Osteoblast (primary cell): ENCODE results near the gene PTBP1. TPM values are rescaled to one million over a fixed set of nuclear protein-coding genes. Genes with fewer than 3 reads are reported as not detected.

ENCODE experiments used
- DNase-seq: peaks from one replicate; pipeline ENCODE4 v3.0.0; 2011; ENCODE audit warnings: low spot score, mixed read lengths; ENCODE audit not compliant: insufficient read length; ENCODE audit errors: missing footprints
- H2AFZ ChIP-seq: 2 replicates; pipeline ENCODE4 v1.6.0; 2011; ENCODE audit warnings: mild to moderate bottlenecking, low read length
- H3K27ac ChIP-seq: 2 replicates; pipeline ENCODE4 v1.5.1; 2011; ENCODE audit warnings: mild to moderate bottlenecking, low read depth, low read length, moderate library complexity
- H3K27me3 ChIP-seq: 2 replicates; pipeline ENCODE4 v1.6.0; 2012; ENCODE audit warnings: mild to moderate bottlenecking, control low read depth, inconsistent platforms, low read length, moderate library complexity; ENCODE audit not compliant: insufficient read depth
- H3K36me3 ChIP-seq: 2 replicates; pipeline ENCODE4 v1.5.1; 2011; ENCODE audit warnings: mild to moderate bottlenecking, low read length, control low read depth, moderate library complexity; ENCODE audit not compliant: insufficient read depth
- H3K4me1 ChIP-seq: 2 replicates; pipeline ENCODE4 v1.5.1; 2011; ENCODE audit warnings: mild to moderate bottlenecking, low read length, control low read depth, moderate library complexity; ENCODE audit not compliant: insufficient read depth
- H3K4me2 ChIP-seq: 2 replicates; pipeline ENCODE4 v1.6.0; 2011; ENCODE audit warnings: mild to moderate bottlenecking, low read length; ENCODE audit not compliant: insufficient read depth
- H3K4me3 ChIP-seq: fragments of 200-600 bp; sonication (generic); 3 replicates; pipeline ENCODE4 v1.5.1; 2012; ENCODE audit warnings: mild to moderate bottlenecking, low read length, inconsistent platforms; ENCODE audit not compliant: insufficient read depth
- H3K79me2 ChIP-seq: 2 replicates; pipeline ENCODE4 v1.6.0; 2012; ENCODE audit warnings: mild to moderate bottlenecking, low read length, control low read depth, inconsistent platforms; ENCODE audit not compliant: insufficient read depth
- H3K9me3 ChIP-seq: 2 replicates; pipeline ENCODE4 v1.5.1; 2011; ENCODE audit warnings: low read depth, low read length, control low read depth
- H4K20me1 ChIP-seq: 2 replicates; pipeline ENCODE4 v1.6.0; 2012; ENCODE audit warnings: mild to moderate bottlenecking, low read length, control low read depth; ENCODE audit not compliant: insufficient read depth
- total RNA-seq: library from RNA; depleted of rRNA; stranded (reverse); fragments of >200 nt; gene quantifications from 2 replicates; pipeline ENCODE4 v1.2.3, GENCODE V29; 2012
- TF ChIP-seq, protein P1 (sequence below): IDR thresholded peaks from 2 replicates; pipeline ENCODE4 v1.5.1; 2011; ENCODE audit warnings: mild to moderate bottlenecking, low read depth, low read length, moderate library complexity; ENCODE audit errors: extremely low read depth

The PTBP1 gene
- total RNA-seq, 1 donor = 106 TPM

DNA sequence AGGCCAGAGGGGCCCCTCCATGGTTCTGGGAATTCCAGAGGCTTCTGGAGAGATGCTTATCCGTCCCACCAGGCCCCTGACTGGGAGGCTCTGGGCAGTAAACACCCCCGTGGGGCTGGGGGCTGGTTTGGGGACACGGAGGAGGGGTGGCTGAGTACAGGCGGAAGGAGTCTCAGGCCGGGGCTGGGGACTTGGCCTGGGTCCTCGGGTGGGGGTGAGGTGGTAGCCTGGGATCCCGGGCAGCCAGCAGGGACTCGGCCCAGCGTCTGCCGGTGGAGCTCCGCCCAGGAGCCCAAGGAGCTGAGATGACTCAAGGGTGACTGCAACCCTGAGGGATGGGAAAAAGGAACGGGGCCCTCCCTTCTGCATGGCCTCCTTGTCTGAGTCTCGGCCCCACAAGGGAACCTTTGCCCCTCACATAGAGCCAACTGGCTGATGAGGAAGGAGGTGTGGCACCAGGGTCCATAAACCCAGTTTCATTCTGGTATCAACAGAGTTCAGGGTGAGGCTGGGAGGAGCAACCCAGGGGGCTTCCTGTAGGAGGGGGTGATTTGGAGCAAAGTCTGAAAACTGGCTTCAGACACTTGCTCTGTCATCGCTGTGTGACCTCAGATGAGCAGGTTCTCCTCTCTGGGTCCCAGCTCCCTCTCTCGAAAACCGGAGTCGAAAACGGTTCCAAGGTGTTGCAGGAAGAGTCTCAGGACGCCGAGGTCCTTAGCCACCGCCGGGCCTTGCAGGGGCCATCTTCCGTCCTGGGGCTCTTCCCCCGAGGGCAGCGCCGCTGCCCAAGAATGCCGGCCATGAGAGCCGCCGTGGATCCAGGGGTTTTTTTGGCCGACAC lies 45.5 kb upstream of the PTBP1 start:
- Histone ChIP-seq H3K4me2 (peak overlapping the region; percentile 51), H3K27ac (peak overlapping the region; percentile 92)
- TF ChIP-seq, protein P1, sequence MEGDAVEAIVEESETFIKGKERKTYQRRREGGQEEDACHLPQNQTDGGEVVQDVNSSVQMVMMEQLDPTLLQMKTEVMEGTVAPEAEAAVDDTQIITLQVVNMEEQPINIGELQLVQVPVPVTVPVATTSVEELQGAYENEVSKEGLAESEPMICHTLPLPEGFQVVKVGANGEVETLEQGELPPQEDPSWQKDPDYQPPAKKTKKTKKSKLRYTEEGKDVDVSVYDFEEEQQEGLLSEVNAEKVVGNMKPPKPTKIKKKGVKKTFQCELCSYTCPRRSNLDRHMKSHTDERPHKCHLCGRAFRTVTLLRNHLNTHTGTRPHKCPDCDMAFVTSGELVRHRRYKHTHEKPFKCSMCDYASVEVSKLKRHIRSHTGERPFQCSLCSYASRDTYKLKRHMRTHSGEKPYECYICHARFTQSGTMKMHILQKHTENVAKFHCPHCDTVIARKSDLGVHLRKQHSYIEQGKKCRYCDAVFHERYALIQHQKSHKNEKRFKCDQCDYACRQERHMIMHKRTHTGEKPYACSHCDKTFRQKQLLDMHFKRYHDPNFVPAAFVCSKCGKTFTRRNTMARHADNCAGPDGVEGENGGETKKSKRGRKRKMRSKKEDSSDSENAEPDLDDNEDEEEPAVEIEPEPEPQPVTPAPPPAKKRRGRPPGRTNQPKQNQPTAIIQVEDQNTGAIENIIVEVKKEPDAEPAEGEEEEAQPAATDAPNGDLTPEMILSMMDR = no peak

GRCh38 chr19:752652-753517 lies 44.4 kb upstream of the PTBP1 start:
- H4K20me1 ChIP-seq = no peaks in the 10 kb centered on the region
- peak overlapping the region; percentile 53 for H2AFZ ChIP-seq
- peaks cover under 1% of the 10 kb centered on the region for H3K9me3 ChIP-seq
- H3K79me2 ChIP-seq = no peaks in the 10 kb centered on the region
- H3K4me3 ChIP-seq = peak overlapping the region; percentile 33
- peak overlapping the region; percentile 95 for H3K27ac ChIP-seq
- no peaks in the 10 kb centered on the region for H3K27me3 ChIP-seq
- peak; percentile 99 for DNase-seq
- H3K36me3 ChIP-seq = no peaks in the 10 kb centered on the region
- TF ChIP-seq, protein P1 = no peak
- peak overlapping the region; percentile 56 for H3K4me2 ChIP-seq
- peaks cover 21% of the 10 kb centered on the region for H3K4me1 ChIP-seq

More for the DNA sequence above, 45.5 kb upstream of the PTBP1 start:
- Histone ChIP-seq H3K4me1 (peaks cover 21% of the 10 kb centered on the region), H3K27me3 (no peaks in the 10 kb centered on the region), H3K36me3 (no peaks in the 10 kb centered on the region), H2AFZ (peak overlapping the region; percentile 80), H4K20me1 (no peaks in the 10 kb centered on the region), H3K79me2 (no peaks in the 10 kb centered on the region), H3K4me3 (no peak overlapping the region), H3K9me3 (peaks cover 5% of the 10 kb centered on the region)
- DNase-seq = peak; percentile 100

GRCh38 chr19:754530-754929 lies 42.7 kb upstream of the PTBP1 start:
- H2AFZ ChIP-seq = no peak overlapping the region
- H3K9me3 ChIP-seq = no peaks in the 10 kb centered on the region
- no peaks in the 10 kb centered on the region for H4K20me1 ChIP-seq
- no peak overlapping the region for H3K27ac ChIP-seq
- DNase-seq = peak; percentile 22
- H3K79me2 ChIP-seq = no peaks in the 10 kb centered on the region
- H3K36me3 ChIP-seq = no peaks in the 10 kb centered on the region
- H3K4me3 ChIP-seq = no peak overlapping the region
- TF ChIP-seq, protein P1 = no peak
- H3K27me3 ChIP-seq = no peaks in the 10 kb centered on the region
- H3K4me1 ChIP-seq = peaks cover 21% of the 10 kb centered on the region
- H3K4me2 ChIP-seq = no peak overlapping the region

GRCh38 chr19:755063-755462 lies 42.2 kb upstream of the PTBP1 start:
- Histone ChIP-seq H3K4me3 (no peak overlapping the region), H3K79me2 (no peaks in the 10 kb centered on the region), H3K27ac (no peak overlapping the region), H3K27me3 (no peaks in the 10 kb centered on the region), H3K4me1 (peaks cover 21% of the 10 kb centered on the region), H4K20me1 (no peaks in the 10 kb centered on the region), H2AFZ (no peak overlapping the region), H3K4me2 (no peak overlapping the region), H3K9me3 (no peaks in the 10 kb centered on the region), H3K36me3 (no peaks in the 10 kb centered on the region)
- TF ChIP-seq, protein P1 = no peak
- peak; percentile 30 for DNase-seq
